ENCODE data around the gene IL36A.

Gene IL36A

GRCh38 chr2:113053666-113054065 lies 48.4 kb downstream of the IL36A start:
- DNase-seq = no peak

DNA sequence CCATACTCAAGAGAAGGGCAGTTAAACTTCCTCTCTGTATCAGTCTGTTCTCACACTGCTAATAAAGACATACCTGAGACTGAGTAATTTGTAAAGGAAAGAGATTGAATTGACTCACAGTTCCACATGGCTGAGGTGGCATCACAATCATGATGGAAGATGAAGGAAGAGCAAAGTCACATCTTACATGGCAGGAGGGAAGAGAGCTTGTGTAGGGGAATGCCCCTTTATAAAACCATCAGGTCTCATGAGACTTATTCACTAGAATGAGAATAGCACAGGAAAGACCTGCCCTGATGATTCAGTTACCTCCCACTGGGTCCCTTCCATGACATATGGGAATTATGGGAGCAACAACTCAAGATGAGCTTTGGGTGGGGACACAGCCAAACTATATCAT lies 48.8 kb downstream of the IL36A start:
- DNase-seq = no peak

GRCh38 chr2:113056521-113056920 lies 51.3 kb downstream of the IL36A start:
- DNase-seq = no peak

GRCh38 chr2:113057117-113057516 lies 51.9 kb downstream of the IL36A start:
- no peak for DNase-seq
